CD4-positive, alpha-beta T cell treated with Interleukin-2 at 100 ng/mL for 4 hours (primary cell): Measurements from ENCODE around the gene UTF1.

ENCODE experiments used
- DNase-seq: peaks from one replicate; pipeline ENCODE4 v3.0.0-alpha.2; 2020; ENCODE audit warnings: low spot score

The UTF1 gene

GRCh38 chr10:133230044-133230361 is at the start of gene UTF1:
UTF1 (plus strand) TSS chr10:133230217; CDS start chr10:133230289, 72 bp downstream.
- no peak for DNase-seq

GRCh38 chr10:133180965-133181639 is 48.9 kb upstream of the UTF1 start:
- DNase-seq: no peak

- DNase-seq: no peak
These were observed 47.8 kb upstream of the UTF1 start for GRCh38 chr10:133182190-133182589.

- no peak for DNase-seq
These were observed 47.0 kb upstream of the UTF1 start for GRCh38 chr10:133182791-133183645.

- DNase-seq: no peak
These were observed 46.2 kb upstream of the UTF1 start for GRCh38 chr10:133183646-133184378.

GRCh38 chr10:133184591-133185244 is 45.3 kb upstream of the UTF1 start:
- DNase-seq: no peak

GRCh38 chr10:133185421-133185820 is 44.6 kb upstream of the UTF1 start:
- DNase-seq: no peak

- DNase-seq: no peak
These were observed 44.1 kb upstream of the UTF1 start for GRCh38 chr10:133185916-133186315.

GRCh38 chr10:133186416-133187090 is 43.5 kb upstream of the UTF1 start:
- no peak for DNase-seq

- DNase-seq: no peak
These were observed 42.7 kb upstream of the UTF1 start for GRCh38 chr10:133187091-133187905.

- no peak for DNase-seq
These were observed 41.9 kb upstream of the UTF1 start for GRCh38 chr10:133187906-133188681.

- no peak for DNase-seq
These were observed 40.8 kb upstream of the UTF1 start for GRCh38 chr10:133189256-133189655.

- DNase-seq: no peak
These were observed 40.3 kb upstream of the UTF1 start for GRCh38 chr10:133189726-133190125.

- DNase-seq: no peak
These were observed 39.8 kb upstream of the UTF1 start for GRCh38 chr10:133190225-133190624.

GRCh38 chr10:133191651-133192050 is 38.4 kb upstream of the UTF1 start:
- no peak for DNase-seq

- no peak for DNase-seq
These were observed 35.9 kb upstream of the UTF1 start for GRCh38 chr10:133194151-133194550.

- DNase-seq: no peak
These were observed 34.9 kb upstream of the UTF1 start for GRCh38 chr10:133195096-133195495.

- no peak for DNase-seq
These were observed 34.4 kb upstream of the UTF1 start for GRCh38 chr10:133195611-133196010.

- no peak for DNase-seq
These were observed 33.6 kb upstream of the UTF1 start for GRCh38 chr10:133196221-133196915.
